Stimulated activated CD8-positive, alpha-beta memory T cell treated with anti-CD3 and anti-CD28 coated beads, Interleukin-7, amount 100 ng/mL, for 24 hours (primary cell): ENCODE results near the gene TFEB.

Experiments used
- DNase-seq: peaks from one replicate; pipeline ENCODE4 v3.0.0-alpha.2; 2020; ENCODE audit warnings: low read depth

The TFEB gene

GRCh38 chr6:41705996-41706835 is 29.2 kb downstream of the TFEB start:
- peak; percentile 47 for DNase-seq

- DNase-seq, result no peak
Measured at GRCh38 chr6:41705311-41705995, 30.0 kb downstream of the TFEB start.

GRCh38 chr6:41704656-41705310 is 30.6 kb downstream of the TFEB start:
- DNase-seq, result no peak

- no peak for DNase-seq
Measured at GRCh38 chr6:41704028-41704427, 31.4 kb downstream of the TFEB start.

DNA sequence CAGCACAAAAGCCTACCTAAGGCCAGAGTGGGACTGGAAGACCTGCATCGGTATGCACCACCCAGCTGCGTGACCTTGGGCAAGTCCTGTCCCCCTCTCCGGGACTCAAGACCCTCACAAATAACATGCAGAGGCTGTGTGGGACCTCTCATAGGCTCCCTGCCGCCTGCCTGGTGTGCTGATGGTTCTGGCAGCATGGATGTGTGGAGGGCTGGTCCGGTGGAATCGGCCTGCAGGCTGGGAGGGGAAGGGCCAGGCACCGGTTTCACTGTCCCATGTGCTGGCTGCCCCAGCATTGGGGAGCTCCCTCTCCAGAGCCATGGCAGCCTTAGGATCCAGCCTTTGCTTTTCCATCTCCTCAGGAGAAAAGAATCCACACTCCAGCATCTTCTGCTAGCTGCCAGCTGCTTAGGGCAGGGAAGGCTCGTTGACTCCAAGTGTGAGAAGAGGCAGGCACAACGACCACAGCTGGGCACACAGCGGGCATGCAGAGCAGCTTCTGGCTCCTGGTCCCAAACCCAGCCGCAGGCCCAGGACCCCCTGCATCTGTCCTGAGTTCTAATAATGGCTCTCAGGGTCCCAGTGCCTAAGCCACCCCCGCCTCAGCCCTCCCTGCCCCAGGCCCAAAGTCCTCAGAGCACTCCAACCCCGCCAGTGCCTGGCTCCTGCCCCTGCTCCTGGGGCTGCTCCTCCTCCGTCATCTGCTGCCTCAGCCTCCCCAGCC is 32.5 kb downstream of the TFEB start:
- DNase-seq, result no peak

- DNase-seq, result no peak
Measured at GRCh38 chr6:41702089-41702745, 33.2 kb downstream of the TFEB start.

DNA sequence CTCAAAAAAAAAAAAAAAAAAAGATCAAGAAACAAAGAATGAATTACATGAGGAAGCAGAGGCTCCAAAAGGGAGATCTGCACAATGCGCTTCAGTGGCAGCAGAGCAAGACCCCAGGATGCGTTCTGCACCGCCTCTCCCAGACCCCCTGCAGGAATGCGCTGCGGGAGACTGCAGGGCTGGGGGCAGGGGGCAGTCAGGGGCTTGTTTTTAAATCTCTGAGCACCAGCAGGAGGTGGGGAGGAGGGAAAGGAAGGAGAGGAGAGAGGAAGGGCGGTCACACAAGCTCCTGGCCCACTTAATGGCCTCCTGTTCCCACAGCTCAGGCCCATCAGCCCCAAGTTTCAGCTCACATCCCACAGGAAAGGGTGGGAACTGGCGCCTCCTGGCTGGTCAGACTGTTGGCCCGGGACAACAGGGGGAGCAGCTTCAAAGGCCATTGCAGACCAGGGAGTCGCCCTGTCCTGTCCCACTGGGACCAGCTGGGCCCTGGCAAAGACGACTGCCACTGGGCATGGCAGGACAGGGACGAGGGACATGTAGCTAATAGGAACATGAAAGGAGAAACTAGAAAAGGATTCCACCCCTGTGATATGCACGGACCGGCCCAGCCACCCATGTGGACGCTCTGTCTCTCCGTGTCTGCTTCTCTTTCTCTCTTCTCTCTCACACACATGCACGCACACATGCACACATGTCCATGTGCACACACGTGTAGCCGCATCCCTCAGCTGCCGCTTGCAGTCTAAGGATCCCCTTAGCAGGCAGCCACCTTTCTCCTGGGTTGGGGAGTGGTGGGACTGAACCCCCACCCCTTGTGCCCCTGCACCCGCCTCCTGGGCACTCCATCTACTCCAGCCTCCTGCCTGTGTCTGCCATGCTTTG is 34.7 kb downstream of the TFEB start:
- no peak for DNase-seq

- DNase-seq, result no peak
Measured at GRCh38 chr6:41699063-41699462, 36.3 kb downstream of the TFEB start.

- no peak for DNase-seq
Measured at GRCh38 chr6:41697861-41698781, 37.3 kb downstream of the TFEB start.

DNA sequence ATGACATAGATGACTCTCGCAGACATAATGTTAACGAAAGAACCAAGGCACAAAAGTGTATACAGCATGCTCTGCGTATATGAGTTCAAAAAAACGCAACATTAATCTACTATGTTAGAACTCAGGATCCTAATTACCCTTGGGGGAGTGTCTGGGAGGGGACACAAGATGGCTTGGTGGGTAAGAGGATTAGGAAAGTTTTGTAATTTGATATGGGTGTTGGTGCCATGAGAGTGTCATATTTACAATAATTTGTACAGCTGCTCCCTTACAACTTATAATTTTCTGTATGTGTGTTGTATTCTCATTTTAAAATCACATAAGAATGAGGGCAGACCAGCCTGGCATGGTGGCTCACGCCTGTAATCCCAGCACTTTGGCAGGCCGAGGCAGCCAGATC is 38.6 kb downstream of the TFEB start:
- DNase-seq, result no peak

DNA sequence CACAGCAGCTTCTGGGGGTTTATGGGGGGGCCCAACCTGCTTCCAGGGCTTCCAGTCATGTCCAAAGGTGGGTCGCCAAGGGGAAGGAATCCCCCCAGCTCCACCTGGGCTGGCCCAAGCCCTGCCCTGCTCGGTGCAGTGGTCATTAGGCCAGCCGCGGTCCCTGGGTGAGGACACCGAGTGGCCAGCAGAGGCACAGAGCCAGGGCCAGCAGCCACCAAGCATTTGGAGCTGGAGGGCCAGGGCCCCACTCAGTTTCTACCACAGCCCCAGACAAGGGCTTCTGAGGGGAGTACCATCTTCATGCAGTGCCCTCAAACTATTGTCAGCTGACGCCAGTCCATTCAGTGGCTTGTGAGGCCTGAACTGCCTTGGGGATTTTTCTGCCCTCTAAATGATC is 39.6 kb downstream of the TFEB start:
- DNase-seq, result no peak

DNA sequence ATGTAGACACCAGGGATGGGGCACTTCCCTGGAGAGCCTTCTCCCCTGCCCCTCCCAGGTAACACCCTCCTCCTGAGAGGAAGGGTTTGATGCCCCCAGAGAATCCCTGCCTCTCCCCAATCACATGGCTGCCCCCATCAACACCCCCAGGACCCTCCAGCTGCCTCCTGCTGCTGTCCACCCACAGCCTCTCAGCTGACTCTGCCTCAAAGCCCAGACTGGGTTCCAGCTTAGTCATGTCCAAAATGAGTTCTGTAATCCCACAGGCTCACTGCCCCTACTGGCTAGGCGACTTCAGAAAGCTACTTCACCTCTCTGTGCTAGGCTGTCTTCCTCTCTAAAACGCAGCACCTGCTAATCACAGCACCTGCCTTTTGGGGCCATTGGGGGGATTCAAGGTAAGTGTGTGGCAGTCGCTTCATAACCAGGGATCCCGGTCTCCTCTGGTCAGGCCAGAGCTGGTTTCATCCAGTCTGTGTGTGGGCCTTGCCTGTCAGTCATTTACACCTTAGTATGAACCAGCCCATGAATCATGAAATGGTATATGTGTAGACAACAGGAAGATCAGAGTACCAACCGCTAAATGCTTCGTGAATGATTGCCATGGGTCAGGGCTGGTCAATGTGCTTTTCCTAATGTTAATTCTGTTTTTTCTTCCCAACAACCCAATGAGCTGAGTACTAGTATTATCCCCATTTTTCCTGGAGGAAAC is 40.4 kb downstream of the TFEB start:
- DNase-seq, result no peak

- DNase-seq, result no peak
Measured at GRCh38 chr6:41693281-41694240, 41.8 kb downstream of the TFEB start.

DNA sequence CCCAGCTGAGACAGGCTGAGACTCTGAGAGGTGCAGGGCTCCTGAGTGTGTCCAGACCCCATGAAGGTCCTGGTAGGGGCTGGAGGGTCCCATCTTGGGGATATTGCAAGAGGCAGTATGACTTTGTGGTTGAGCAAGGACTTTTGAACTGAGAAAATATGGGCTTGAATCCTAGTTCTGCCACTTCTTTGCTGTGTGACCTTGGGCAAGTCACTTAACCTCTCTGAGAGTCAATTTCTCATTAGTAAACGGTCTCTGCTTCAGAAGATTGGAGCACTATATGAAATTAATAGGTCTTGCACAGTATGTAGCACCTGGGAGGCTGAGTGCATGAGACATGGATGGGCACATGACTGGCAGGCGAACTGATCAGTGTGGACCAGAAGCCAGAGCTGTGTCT is 42.7 kb downstream of the TFEB start:
- no peak for DNase-seq

DNA sequence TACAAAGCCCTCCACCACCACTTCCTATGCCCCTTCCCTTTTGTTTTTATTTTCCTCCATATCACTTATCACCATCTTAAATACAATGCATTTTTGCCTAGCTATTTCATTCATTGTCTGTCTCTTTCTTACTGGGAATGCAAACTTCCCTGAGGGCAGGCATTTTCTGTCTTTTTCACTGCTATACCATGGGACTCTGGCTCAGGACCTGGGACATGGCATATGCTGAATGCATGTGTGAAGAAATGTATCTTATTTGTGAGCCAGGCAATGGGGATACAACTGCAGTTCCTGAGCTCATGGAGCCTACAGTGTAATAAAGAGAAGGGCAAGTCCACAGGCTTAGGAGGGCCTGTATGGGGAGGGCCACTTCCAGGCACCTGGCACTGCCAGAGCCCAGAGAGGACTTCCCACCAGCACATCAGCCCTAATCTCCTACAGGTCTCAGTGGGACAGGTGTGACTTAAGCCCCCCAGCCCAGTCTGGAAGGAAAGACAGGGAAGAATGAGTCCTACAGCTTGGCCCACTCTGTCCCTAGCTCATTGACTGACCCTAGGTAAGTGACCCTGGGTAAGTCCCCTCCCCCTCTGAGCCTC is 43.2 kb downstream of the TFEB start:
- no peak for DNase-seq

DNA sequence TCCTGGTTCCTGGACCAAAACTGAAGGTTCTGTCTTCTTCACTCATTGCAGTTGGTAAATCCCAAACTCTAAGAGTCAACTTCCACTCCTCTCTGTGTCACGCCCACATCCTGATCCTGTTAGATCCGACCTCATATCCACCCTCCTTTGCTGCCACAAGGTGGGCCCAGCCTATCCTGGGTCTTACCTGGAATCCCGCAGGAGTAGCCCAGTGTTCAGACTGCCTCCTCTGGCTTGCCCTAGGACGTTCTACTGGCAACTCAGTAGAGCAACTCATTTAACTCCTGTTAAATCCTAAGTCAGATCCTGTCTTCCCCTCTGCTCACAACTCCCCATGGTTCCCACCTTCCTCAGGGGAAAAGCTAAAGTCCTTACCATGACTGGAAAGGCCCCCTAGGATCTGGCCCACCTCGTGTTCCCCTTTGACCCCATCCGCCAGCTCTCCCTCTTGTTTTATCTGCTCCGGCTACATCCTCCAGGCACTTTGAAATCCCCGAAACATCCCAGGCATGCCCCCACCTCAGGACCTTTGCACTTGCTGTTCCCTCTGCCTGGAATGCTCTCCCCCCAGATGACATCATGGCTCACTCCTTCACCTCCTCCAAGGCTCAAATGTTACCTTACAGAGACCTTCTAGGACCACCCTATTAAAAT is 43.9 kb downstream of the TFEB start:
- no peak for DNase-seq
